ENCODE measurements around the gene PNMT.

The PNMT gene

GRCh38 chr17:39667945-39668924 is at the start of gene PNMT:
PNMT (plus strand) TSS chr17:39668453; CDS start chr17:39668476, 23 bp downstream.
- FAIRE-seq: no peak
- no peak for DNase-seq (ENCODE audit: low spot score)

GRCh38 chr17:39618956-39619785 is 49.1 kb upstream of the PNMT start:
- FAIRE-seq: no peak
- DNase-seq (ENCODE audit: low spot score): no peak

- no peak for DNase-seq (ENCODE audit: low spot score)
- no peak for FAIRE-seq
Observed at GRCh38 chr17:39619786-39620101, 48.5 kb upstream of the PNMT start.

GRCh38 chr17:39621523-39622379 is 46.5 kb upstream of the PNMT start:
- DNase-seq (ENCODE audit: low spot score): peak; percentile 70

GRCh38 chr17:39622380-39623006 is 45.8 kb upstream of the PNMT start:
- DNase-seq (ENCODE audit: low spot score) (peak; percentile 13), FAIRE-seq (no peak)

More at GRCh38 chr17:39621523-39622379, 46.5 kb upstream of the PNMT start:
- peak; percentile 14 for FAIRE-seq

- DNase-seq (ENCODE audit: low spot score) (peak; percentile 50), FAIRE-seq (no peak)
Observed at GRCh38 chr17:39623356-39623950, 44.8 kb upstream of the PNMT start.

- no peak for FAIRE-seq
- no peak for DNase-seq (ENCODE audit: low spot score)
Observed at GRCh38 chr17:39624313-39624712, 43.9 kb upstream of the PNMT start.

GRCh38 chr17:39625198-39625785 is 43.0 kb upstream of the PNMT start:
- FAIRE-seq (no peak), DNase-seq (ENCODE audit: low spot score) (no peak)

- DNase-seq (ENCODE audit: low spot score) (no peak), FAIRE-seq (no peak)
Observed at GRCh38 chr17:39626171-39627046, 41.8 kb upstream of the PNMT start, which contains the start of gene PPP1R1B. PPP1R1B (plus strand) TSS chr17:39626952; CDS start chr17:39627393, 441 bp downstream.

GRCh38 chr17:39627047-39627711 is 41.1 kb upstream of the PNMT start:
- no peak for DNase-seq (ENCODE audit: low spot score)
- no peak for FAIRE-seq

- FAIRE-seq: no peak
Observed at GRCh38 chr17:39627712-39628516, 40.3 kb upstream of the PNMT start.

GRCh38 chr17:39628655-39629493 is 39.4 kb upstream of the PNMT start:
- FAIRE-seq (no peak), DNase-seq (ENCODE audit: low spot score) (no peak)

More at GRCh38 chr17:39627712-39628516, 40.3 kb upstream of the PNMT start:
- DNase-seq (ENCODE audit: low spot score): no peak

- FAIRE-seq (no peak), DNase-seq (ENCODE audit: low spot score) (no peak)
Observed at GRCh38 chr17:39629494-39629880, 38.8 kb upstream of the PNMT start.

- FAIRE-seq (no peak), DNase-seq (ENCODE audit: low spot score) (no peak)
Observed at GRCh38 chr17:39629898-39630297, 38.4 kb upstream of the PNMT start.

GRCh38 chr17:39631403-39631802 is 36.9 kb upstream of the PNMT start:
- FAIRE-seq (no peak), DNase-seq (ENCODE audit: low spot score) (no peak)

- no peak for FAIRE-seq
Observed at GRCh38 chr17:39632153-39632941, 35.9 kb upstream of the PNMT start.

More at GRCh38 chr17:39632153-39632941, 35.9 kb upstream of the PNMT start:
- DNase-seq (ENCODE audit: low spot score): no peak
